ENCODE data around the gene ELF2. TPM values are rescaled to one million over a fixed set of nuclear protein-coding genes. Genes with fewer than 3 reads are reported as not detected.
"Not testable (repeated sequence)": the region's sequence is repeated elsewhere in the genome, so short reads cannot be mapped to it uniquely, and the experiment has no call there.

Gene ELF2
- total RNA-seq, 2 donors from 2014 or later: 47.6 to 53.9 TPM

DNA sequence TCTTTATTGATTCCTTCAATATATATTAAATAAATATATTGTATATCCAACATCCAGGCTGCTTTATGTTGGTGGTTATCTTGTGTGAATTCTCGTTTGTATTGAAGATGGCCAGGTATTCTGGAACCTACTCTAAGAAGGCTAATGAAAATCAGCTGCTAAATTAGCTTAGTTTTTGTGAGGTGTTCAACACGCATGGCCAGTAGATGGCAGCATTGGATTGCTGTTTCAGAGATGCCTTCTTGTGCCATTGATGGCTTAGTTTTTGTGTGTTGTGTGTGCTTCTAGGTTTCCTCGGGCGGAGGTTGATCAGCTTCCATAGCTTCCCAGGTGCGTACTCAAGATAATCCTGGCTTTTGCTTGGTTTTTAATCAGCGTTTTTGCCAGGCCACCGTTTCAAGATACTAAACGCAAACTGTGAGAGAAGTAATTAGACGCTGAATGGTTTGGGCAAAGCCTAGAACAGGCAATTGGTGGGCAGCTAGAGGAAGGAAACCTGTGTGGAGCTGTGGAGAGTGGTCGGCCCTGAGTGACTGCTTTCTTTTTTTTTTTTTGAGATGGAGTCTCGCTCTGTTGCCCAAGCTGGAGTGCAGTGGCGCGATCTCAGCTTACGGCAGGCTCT, 146.3 kb downstream of the ELF2 start:
- H3K4me1 ChIP-seq (ENCODE audit: control insufficient read depth, insufficient read depth, low read length): no peaks in the 10 kb centered on the region
- Mint-ChIP-seq H3K27ac (peak overlapping the region; percentile 84), H3K4me1 (peaks cover 11% of the 10 kb centered on the region), H3K27me3 (ENCODE audit: insufficient read depth) (no peaks in the 10 kb centered on the region), H3K4me3 (no peak overlapping the region), H3K9me3 (no peaks in the 10 kb centered on the region), H3K36me3 (ENCODE audit: low read depth) (peaks cover 22% of the 10 kb centered on the region)
- TF ChIP-seq, protein P1, sequence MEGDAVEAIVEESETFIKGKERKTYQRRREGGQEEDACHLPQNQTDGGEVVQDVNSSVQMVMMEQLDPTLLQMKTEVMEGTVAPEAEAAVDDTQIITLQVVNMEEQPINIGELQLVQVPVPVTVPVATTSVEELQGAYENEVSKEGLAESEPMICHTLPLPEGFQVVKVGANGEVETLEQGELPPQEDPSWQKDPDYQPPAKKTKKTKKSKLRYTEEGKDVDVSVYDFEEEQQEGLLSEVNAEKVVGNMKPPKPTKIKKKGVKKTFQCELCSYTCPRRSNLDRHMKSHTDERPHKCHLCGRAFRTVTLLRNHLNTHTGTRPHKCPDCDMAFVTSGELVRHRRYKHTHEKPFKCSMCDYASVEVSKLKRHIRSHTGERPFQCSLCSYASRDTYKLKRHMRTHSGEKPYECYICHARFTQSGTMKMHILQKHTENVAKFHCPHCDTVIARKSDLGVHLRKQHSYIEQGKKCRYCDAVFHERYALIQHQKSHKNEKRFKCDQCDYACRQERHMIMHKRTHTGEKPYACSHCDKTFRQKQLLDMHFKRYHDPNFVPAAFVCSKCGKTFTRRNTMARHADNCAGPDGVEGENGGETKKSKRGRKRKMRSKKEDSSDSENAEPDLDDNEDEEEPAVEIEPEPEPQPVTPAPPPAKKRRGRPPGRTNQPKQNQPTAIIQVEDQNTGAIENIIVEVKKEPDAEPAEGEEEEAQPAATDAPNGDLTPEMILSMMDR (conservative IDR thresholded peaks at IDR 0.05): peak; percentile 94
- H3K4me3 ChIP-seq (ENCODE audit: low read length): no peak overlapping the region
- peaks cover 18% of the 10 kb centered on the region for H3K36me3 ChIP-seq (ENCODE audit: control insufficient read depth, insufficient read depth, low read length)
- no peak overlapping the region for H3K27ac ChIP-seq (ENCODE audit: low read depth, low read length)
- DNase-seq: peak; percentile 90
- H3K9me3 ChIP-seq (ENCODE audit: control insufficient read depth, low read length): no peaks in the 10 kb centered on the region
- no peak overlapping the region for H3K9ac ChIP-seq (ENCODE audit: extremely low read depth, low read length, poor library complexity, severe bottlenecking)
- H3K27me3 ChIP-seq (ENCODE audit: control insufficient read depth, insufficient read depth, low read length, poor library complexity, severe bottlenecking): no peaks in the 10 kb centered on the region
- 67 to 71% methylated on average over 10 to 14 of the region's 14 CpGs for WGBS, 2 experiments (ENCODE audit: insufficient coverage in 1 of 2, insufficient read length in 1 of 2)

DNA sequence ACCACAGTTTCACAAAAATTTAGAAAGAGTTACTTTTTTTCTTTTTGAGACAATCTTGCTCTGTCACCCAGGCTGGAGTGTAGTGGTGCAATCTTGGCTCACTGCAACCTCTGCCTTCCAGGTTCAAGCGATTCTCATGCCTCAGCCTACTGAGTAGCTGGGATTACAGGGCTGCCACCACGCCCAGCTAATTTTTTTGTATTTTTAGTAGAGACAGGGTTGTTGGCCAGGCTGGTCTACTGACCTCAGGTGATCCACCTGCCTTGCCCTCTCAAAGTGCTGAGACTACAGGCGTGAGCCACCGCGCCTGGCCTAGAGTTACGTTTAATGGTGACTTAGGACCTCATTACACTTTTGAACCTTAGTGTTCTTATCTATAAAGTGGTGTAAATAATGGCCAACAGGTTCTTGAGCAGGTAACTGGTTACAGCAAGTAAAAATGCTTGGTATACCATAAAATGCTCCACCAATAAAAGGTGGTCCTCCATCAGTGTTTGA, 147.1 kb downstream of the ELF2 start:
- not testable (repeated sequence) for H3K4me3 ChIP-seq (ENCODE audit: low read length); H3K4me1 ChIP-seq (ENCODE audit: control insufficient read depth, insufficient read depth, low read length); H3K27me3 ChIP-seq (ENCODE audit: control insufficient read depth, insufficient read depth, low read length, poor library complexity, severe bottlenecking); H3K9me3 Mint-ChIP-seq; H3K4me1 Mint-ChIP-seq; H3K27ac Mint-ChIP-seq; H3K4me3 Mint-ChIP-seq; H3K9ac ChIP-seq (ENCODE audit: extremely low read depth, low read length, poor library complexity, severe bottlenecking); H3K9me3 ChIP-seq (ENCODE audit: control insufficient read depth, low read length); DNase-seq; H3K27me3 Mint-ChIP-seq (ENCODE audit: insufficient read depth); H3K27ac ChIP-seq (ENCODE audit: low read depth, low read length)
- peaks cover 17% of the 10 kb centered on the region for H3K36me3 ChIP-seq (ENCODE audit: control insufficient read depth, insufficient read depth, low read length)
- H3K36me3 Mint-ChIP-seq (ENCODE audit: low read depth): peaks cover 22% of the 10 kb centered on the region
- 88 to 95% methylated on average over 6 of the region's 6 CpGs for WGBS, 2 experiments (ENCODE audit: insufficient coverage in 1 of 2, insufficient read length in 1 of 2)

DNA sequence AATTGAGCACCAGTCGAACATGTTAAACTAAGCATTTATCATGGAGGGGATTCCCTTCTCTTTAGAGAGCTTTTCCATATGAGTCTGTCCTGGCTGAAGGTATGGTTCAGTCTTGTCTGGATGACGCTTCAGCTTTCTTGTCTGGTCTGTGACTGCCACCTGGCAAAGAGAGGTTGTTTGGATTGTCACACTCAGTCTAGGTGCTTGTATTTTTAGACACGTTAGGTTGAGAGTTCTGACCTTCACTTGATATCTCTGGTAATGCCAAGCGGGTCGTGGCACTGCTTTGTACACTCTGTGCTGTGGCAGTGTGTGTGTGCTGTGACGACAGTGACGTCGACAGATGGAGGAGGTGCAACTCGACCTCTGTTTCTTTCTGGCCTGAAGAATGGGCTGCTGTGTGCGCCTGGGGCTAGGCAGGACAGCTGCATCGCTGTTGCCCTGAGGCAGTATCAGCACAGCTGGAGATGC, 148.8 kb downstream of the ELF2 start:
- WGBS, 2 experiments (ENCODE audit: insufficient coverage in 1 of 2, insufficient read length in 1 of 2): 88 to 91% methylated on average over 11 of the region's 11 CpGs
- DNase-seq: no peak

More for the DNA sequence above, 148.8 kb downstream of the ELF2 start:
- Mint-ChIP-seq H3K4me1 (peaks cover 8% of the 10 kb centered on the region), H3K9me3 (no peaks in the 10 kb centered on the region), H3K36me3 (ENCODE audit: low read depth) (peaks cover 18% of the 10 kb centered on the region), H3K27me3 (ENCODE audit: insufficient read depth) (no peaks in the 10 kb centered on the region), H3K4me3 (no peak overlapping the region), H3K27ac (no peak overlapping the region)
- Histone ChIP-seq H3K9me3 (ENCODE audit: control insufficient read depth, low read length) (no peaks in the 10 kb centered on the region), H3K9ac (ENCODE audit: extremely low read depth, low read length, poor library complexity, severe bottlenecking) (no peak overlapping the region), H3K27ac (ENCODE audit: low read depth, low read length) (no peak overlapping the region), H3K4me1 (ENCODE audit: control insufficient read depth, insufficient read depth, low read length) (peaks cover under 1% of the 10 kb centered on the region), H3K36me3 (ENCODE audit: control insufficient read depth, insufficient read depth, low read length) (peaks cover 13% of the 10 kb centered on the region), H3K4me3 (ENCODE audit: low read length) (no peak overlapping the region), H3K27me3 (ENCODE audit: control insufficient read depth, insufficient read depth, low read length, poor library complexity, severe bottlenecking) (no peaks in the 10 kb centered on the region)
- TF ChIP-seq, protein P1 (conservative IDR thresholded peaks at IDR 0.05): no peak
